ENCODE results near the gene AFAP1L2. TPM values are rescaled to one million over a fixed set of nuclear protein-coding genes. Genes with fewer than 3 reads are reported as not detected.

AFAP1L2 gene
- total RNA-seq, 1 donor from 2014 or later: 29.5 TPM

DNA sequence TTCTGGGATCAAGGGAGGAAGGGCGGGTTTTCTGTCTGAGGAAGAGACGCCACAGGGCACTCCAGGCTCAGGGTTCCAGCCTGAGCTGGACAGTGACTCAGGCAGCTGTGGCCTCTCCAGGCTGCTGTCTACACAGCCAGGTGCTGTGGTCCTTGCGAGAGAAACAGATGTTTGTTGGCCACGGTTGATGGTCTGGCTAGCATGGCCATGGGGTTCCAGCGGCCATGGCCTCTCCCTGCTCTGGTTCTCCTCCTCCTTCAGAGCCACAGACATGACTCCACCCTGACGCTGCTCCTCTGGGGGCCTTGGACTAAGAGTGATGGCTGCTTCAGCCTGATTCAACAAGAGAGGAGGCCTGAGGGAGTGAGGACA is 75.9 kb downstream of the AFAP1L2 start:
- no peaks in the 10 kb centered on the region for H3K27me3 ChIP-seq
- no peaks in the 10 kb centered on the region for H3K36me3 ChIP-seq
- no peak for DNase-seq (ENCODE audit: extremely low spot score in 2 of 2)
- TF ChIP-seq, protein P1, sequence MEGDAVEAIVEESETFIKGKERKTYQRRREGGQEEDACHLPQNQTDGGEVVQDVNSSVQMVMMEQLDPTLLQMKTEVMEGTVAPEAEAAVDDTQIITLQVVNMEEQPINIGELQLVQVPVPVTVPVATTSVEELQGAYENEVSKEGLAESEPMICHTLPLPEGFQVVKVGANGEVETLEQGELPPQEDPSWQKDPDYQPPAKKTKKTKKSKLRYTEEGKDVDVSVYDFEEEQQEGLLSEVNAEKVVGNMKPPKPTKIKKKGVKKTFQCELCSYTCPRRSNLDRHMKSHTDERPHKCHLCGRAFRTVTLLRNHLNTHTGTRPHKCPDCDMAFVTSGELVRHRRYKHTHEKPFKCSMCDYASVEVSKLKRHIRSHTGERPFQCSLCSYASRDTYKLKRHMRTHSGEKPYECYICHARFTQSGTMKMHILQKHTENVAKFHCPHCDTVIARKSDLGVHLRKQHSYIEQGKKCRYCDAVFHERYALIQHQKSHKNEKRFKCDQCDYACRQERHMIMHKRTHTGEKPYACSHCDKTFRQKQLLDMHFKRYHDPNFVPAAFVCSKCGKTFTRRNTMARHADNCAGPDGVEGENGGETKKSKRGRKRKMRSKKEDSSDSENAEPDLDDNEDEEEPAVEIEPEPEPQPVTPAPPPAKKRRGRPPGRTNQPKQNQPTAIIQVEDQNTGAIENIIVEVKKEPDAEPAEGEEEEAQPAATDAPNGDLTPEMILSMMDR (IDR thresholded peaks at IDR 0.05): no peak
- no peak for TF ChIP-seq POLR2AphosphoS5 (IDR thresholded peaks at IDR 0.05; ENCODE audit: insufficient read depth in 1 of 2, low read depth in 1 of 2)
- no peak overlapping the region for H3K27ac ChIP-seq
- peaks cover 33% of the 10 kb centered on the region for H3K4me1 ChIP-seq
- no peak overlapping the region for H3K4me3 ChIP-seq
- no peaks in the 10 kb centered on the region for H3K9me3 ChIP-seq
- intact Hi-C loops (cut with DNase I): no loop called here

DNA sequence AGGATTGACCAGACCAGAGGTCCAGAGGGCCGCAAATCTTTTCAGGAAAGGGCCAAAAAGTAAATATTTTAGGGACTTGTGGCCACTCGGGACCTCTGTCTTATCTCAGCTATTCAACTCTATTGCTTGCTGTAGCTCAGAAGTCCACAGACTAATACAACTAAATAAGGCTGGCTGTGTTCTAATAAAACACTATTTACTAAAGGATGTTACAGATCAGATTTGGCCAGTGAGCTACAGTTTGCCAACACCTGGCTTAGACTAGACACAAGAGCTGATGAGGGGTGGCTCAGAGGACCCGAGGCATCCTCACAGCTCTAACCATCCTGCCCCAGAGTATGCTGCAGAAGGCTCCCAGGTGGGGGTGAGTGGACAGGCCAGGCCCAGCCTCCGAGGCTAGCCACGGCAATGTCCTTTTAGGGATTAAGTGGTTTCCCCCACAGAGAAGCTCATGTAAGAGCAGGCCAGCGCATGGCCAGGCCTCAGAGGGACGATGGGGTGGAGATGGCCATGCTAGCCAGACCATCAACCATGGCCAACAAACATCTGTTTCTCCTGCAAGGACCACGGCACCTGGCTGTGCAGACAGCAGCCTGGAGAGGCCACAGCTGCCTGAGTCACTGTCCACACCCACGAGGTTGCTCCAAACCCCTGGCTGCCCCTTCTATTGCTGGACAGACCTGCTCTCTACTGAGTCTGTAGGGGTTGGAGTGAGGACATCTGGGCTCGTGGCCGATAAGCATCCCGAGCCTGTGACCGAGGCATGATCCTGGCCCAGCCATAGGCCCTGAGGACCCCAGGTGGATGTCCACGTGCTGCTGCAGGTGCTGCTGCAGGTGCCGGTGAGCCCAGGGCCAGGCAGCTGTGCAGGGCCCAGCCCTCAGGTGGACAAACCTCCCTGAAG is 76.5 kb downstream of the AFAP1L2 start:
- no peak for DNase-seq (ENCODE audit: extremely low spot score in 2 of 2)
- H3K9me3 ChIP-seq: no peaks in the 10 kb centered on the region
- H3K4me1 ChIP-seq: peaks cover 27% of the 10 kb centered on the region
- intact Hi-C loops (cut with DNase I): no loop called here
- H3K27ac ChIP-seq: no peak overlapping the region
- no peak overlapping the region for H3K4me3 ChIP-seq
- no peaks in the 10 kb centered on the region for H3K27me3 ChIP-seq
- no peaks in the 10 kb centered on the region for H3K36me3 ChIP-seq
- TF ChIP-seq, protein P1 (IDR thresholded peaks at IDR 0.05): no peak
- TF ChIP-seq POLR2AphosphoS5 (IDR thresholded peaks at IDR 0.05; ENCODE audit: insufficient read depth in 1 of 2, low read depth in 1 of 2) (no peak), POLR2A (IDR thresholded peaks at IDR 0.05) (no peak)

DNA sequence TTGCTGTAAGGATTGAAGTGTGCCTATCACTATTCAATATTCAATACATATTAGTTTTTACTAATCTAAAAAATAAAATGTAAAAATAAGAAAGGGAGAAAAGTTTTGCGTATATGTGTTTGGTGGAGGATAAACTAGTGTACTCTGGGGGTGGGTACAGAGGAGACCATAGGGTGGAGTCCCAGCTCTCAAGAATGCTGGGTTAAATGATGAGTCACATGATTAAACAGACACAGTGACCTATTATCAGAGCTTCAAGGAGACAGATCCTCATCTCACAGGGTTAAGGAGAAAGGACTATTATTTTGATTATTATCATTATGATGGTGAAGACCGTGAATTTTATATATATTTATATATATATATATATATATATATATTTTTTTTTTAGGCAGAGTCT is 77.5 kb downstream of the AFAP1L2 start:
- intact Hi-C loops (cut with DNase I): no loop called here
- DNase-seq (ENCODE audit: extremely low spot score in 2 of 2): no peak
- TF ChIP-seq, protein P1 (IDR thresholded peaks at IDR 0.05): no peak
- no peak for TF ChIP-seq POLR2AphosphoS5 (IDR thresholded peaks at IDR 0.05; ENCODE audit: insufficient read depth in 1 of 2, low read depth in 1 of 2)
- TF ChIP-seq POLR2A (IDR thresholded peaks at IDR 0.05): no peak
- Histone ChIP-seq H3K27me3 (no peaks in the 10 kb centered on the region), H3K4me3 (no peak overlapping the region), H3K27ac (no peak overlapping the region), H3K4me1 (peaks cover 17% of the 10 kb centered on the region), H3K9me3 (no peaks in the 10 kb centered on the region), H3K36me3 (no peaks in the 10 kb centered on the region)

DNA sequence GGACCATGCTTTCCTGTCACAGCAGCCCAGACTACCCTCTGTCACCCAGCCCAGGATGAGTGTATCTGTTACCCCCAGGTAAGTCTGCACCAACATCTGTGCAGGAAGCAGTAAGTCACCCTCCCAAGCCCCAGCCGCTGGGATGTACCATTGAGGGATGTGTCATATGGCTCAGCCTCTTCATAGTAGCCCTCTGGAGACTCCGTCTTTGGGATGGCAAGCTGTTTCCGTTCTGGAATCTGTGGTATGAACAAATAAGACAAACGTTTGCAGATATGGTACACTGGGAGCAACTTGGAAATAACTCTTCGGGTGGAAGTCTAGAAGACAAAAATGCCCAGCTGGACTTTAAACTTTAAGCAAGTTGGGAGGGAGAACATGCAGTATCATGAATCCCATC is 81.3 kb downstream of the AFAP1L2 start:
- Histone ChIP-seq H3K9me3 (no peaks in the 10 kb centered on the region), H3K27ac (no peak overlapping the region), H3K27me3 (no peaks in the 10 kb centered on the region), H3K36me3 (no peaks in the 10 kb centered on the region), H3K4me3 (no peak overlapping the region), H3K4me1 (peaks cover 5% of the 10 kb centered on the region)
- TF ChIP-seq, protein P1 (IDR thresholded peaks at IDR 0.05): no peak
- TF ChIP-seq POLR2AphosphoS5 (IDR thresholded peaks at IDR 0.05; ENCODE audit: insufficient read depth in 1 of 2, low read depth in 1 of 2): no peak
- intact Hi-C loops (cut with DNase I): no loop called here
- no peak for DNase-seq (ENCODE audit: extremely low spot score in 2 of 2)

DNA sequence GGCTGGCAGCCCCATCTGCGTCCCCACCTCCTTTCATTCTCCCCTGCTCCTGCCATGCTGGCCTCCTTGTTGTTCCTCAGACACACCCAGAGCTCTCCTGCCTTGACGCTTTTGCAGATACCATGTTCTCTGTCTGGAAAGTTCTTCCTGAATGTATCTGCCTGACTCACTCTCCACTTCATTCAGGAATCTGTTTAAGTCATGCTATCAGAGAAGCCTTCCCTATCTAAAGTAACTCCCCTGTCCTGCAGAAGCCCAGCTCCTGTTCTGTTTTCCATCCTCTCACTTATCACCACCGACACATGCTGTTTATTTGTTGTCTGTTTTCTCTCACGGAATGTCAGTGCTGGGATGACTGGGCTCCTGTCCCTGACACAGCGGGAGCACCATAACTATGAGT is 82.0 kb downstream of the AFAP1L2 start:
- DNase-seq (ENCODE audit: extremely low spot score in 2 of 2): no peak
- Histone ChIP-seq H3K27ac (no peak overlapping the region), H3K4me3 (no peak overlapping the region), H3K9me3 (no peaks in the 10 kb centered on the region), H3K36me3 (no peaks in the 10 kb centered on the region), H3K4me1 (peaks cover 5% of the 10 kb centered on the region), H3K27me3 (no peaks in the 10 kb centered on the region)
- intact Hi-C loops (cut with DNase I): no loop called here
- TF ChIP-seq POLR2A (IDR thresholded peaks at IDR 0.05): no peak
- TF ChIP-seq, protein P1 (IDR thresholded peaks at IDR 0.05): no peak
- no peak for TF ChIP-seq POLR2AphosphoS5 (IDR thresholded peaks at IDR 0.05; ENCODE audit: insufficient read depth in 1 of 2, low read depth in 1 of 2)

All from vagina (tissue), 2 donors.